Breast epithelium (tissue), 3 donors: Measurements from ENCODE around the gene SLC4A3.

ENCODE experiments used
- POLR2A ChIP-seq: fragments of 450-650 bp; IDR thresholded peaks from one replicate; pipeline ENCODE4 v1.6.1; 2016; ENCODE audit warnings: antibody characterized with exemption, mild to moderate bottlenecking, moderate library complexity
- POLR2AphosphoS5 ChIP-seq, 3 donors: sonication (generic); formaldehyde crosslinking; IDR thresholded peaks; one replicate each; pipeline ENCODE4 v1.6.1; 2017; ENCODE audit warnings: antibody characterized with exemption in 3 of 3
- TF ChIP-seq, protein P1 (sequence below), 3 donors: fragments of 450-650 bp; IDR thresholded peaks; one replicate each; pipeline ENCODE4 v1.5.1; 2016 to 2017; ENCODE audit warnings: antibody characterized with exemption in 3 of 3, mild to moderate bottlenecking in 3 of 3, moderate library complexity in 3 of 3

DNA sequence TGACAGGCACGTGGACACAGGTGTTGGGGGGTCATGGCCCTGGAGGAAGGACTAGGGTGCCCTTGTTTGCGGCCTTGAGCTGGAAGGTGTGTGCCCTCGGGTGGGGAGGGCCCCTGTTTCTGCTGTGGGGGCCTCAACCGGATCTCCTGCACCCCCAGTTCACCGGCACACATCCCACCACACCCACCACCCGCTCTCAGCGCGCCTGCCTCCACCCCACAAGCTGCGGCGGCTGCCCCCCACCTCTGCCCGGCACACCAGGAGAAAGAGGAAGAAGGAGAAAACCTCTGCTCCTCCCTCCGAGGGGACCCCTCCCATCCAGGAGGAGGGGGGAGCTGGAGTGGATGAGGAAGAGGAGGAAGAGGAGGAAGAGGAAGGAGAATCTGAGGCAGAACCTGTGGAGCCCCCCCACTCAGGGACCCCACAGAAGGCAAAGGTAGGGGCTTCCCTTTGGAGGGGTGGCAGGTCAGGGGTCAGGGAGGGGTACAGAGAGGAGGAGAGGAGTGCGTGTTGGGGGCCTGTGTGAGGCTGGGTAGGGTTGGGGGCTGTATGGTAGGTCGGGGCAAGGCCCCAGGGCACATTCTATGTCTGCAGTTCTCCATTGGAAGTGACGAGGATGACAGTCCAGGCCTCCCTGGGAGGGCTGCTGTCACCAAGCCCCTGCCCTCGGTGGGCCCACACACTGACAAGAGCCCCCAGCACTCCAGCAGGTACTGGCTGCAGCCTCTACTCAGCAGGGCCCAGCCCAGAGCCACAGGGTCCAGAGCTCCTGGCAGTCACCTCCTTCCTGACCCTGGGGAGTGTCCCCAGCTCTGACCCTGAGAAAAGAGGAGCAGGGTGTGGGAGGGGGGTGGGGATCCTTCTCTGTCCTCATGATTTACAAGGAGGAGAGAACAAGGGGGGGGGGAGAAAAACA is 1.8 kb downstream of the SLC4A3 start:
- TF ChIP-seq, protein P1, sequence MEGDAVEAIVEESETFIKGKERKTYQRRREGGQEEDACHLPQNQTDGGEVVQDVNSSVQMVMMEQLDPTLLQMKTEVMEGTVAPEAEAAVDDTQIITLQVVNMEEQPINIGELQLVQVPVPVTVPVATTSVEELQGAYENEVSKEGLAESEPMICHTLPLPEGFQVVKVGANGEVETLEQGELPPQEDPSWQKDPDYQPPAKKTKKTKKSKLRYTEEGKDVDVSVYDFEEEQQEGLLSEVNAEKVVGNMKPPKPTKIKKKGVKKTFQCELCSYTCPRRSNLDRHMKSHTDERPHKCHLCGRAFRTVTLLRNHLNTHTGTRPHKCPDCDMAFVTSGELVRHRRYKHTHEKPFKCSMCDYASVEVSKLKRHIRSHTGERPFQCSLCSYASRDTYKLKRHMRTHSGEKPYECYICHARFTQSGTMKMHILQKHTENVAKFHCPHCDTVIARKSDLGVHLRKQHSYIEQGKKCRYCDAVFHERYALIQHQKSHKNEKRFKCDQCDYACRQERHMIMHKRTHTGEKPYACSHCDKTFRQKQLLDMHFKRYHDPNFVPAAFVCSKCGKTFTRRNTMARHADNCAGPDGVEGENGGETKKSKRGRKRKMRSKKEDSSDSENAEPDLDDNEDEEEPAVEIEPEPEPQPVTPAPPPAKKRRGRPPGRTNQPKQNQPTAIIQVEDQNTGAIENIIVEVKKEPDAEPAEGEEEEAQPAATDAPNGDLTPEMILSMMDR (IDR thresholded peaks at IDR 0.05) = no peak
- TF ChIP-seq POLR2AphosphoS5 (IDR thresholded peaks at IDR 0.05) (no peak), POLR2A (no peak)
